Measurements from ENCODE around the gene E2F7. TPM values are rescaled to one million over a fixed set of nuclear protein-coding genes. Genes with fewer than 3 reads are reported as not detected.

The E2F7 gene
- total RNA-seq, 1 donor from 2014 or later = 53.3 TPM

DNA sequence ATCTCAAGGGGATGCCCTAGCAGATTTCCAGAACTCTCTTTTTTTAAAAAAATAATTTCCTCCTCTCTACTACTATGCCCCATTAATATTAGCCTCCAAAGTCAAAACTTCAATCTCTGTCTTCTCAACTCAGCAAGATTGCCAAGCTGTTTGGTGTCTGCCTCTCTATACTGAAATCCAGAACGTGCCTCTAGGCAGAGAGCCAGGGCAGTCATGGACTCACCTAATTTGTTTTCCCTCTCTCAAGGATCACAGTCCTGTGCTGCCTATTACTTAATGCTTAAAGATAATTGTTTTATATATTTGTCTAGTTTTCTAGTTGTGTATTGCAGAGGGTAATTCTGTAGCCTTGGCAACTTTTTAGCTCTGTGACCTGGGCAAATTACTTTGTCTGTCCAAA is 74.7 kb downstream of the E2F7 start:
- no peak overlapping the region for H3K4me3 ChIP-seq (ENCODE audit: low read depth, low read length)
- no peak for TF ChIP-seq CTCF (IDR thresholded peaks at IDR 0.05; ENCODE audit: insufficient read depth, low read length, poor library complexity, severe bottlenecking)
- H3K27me3 ChIP-seq (ENCODE audit: control insufficient read depth, insufficient read depth, low read length) = no peaks in the 10 kb centered on the region
- H3K36me3 ChIP-seq (ENCODE audit: control insufficient read depth, insufficient read depth, low read length) = no peaks in the 10 kb centered on the region
- no peak for DNase-seq (ENCODE audit: low read depth)

- no peaks in the 10 kb centered on the region for H3K36me3 ChIP-seq (ENCODE audit: control insufficient read depth, insufficient read depth, low read length)
- TF ChIP-seq CTCF (IDR thresholded peaks at IDR 0.05; ENCODE audit: insufficient read depth, low read length, poor library complexity, severe bottlenecking) = no peak
- H3K27me3 ChIP-seq (ENCODE audit: control insufficient read depth, insufficient read depth, low read length) = no peaks in the 10 kb centered on the region
- H3K4me3 ChIP-seq (ENCODE audit: low read depth, low read length) = no peak overlapping the region
- no peak for DNase-seq (ENCODE audit: low read depth)
Observed at GRCh38 chr12:76984566-76984965, 80.8 kb downstream of the E2F7 start.

GRCh38 chr12:76983420-76983819 is 81.9 kb downstream of the E2F7 start:
- Histone ChIP-seq H3K36me3 (ENCODE audit: control insufficient read depth, insufficient read depth, low read length) (no peaks in the 10 kb centered on the region), H3K27me3 (ENCODE audit: control insufficient read depth, insufficient read depth, low read length) (no peaks in the 10 kb centered on the region), H3K4me3 (ENCODE audit: low read depth, low read length) (no peak overlapping the region)
- DNase-seq (ENCODE audit: low read depth) = no peak
- no peak for TF ChIP-seq CTCF (IDR thresholded peaks at IDR 0.05; ENCODE audit: insufficient read depth, low read length, poor library complexity, severe bottlenecking)

- Histone ChIP-seq H3K4me3 (ENCODE audit: low read depth, low read length) (no peak overlapping the region), H3K27me3 (ENCODE audit: control insufficient read depth, insufficient read depth, low read length) (no peaks in the 10 kb centered on the region), H3K36me3 (ENCODE audit: control insufficient read depth, insufficient read depth, low read length) (no peaks in the 10 kb centered on the region)
- no peak for TF ChIP-seq CTCF (IDR thresholded peaks at IDR 0.05; ENCODE audit: insufficient read depth, low read length, poor library complexity, severe bottlenecking)
- no peak for DNase-seq (ENCODE audit: low read depth)
Observed at GRCh38 chr12:76980196-76980595, 85.2 kb downstream of the E2F7 start.

DNA sequence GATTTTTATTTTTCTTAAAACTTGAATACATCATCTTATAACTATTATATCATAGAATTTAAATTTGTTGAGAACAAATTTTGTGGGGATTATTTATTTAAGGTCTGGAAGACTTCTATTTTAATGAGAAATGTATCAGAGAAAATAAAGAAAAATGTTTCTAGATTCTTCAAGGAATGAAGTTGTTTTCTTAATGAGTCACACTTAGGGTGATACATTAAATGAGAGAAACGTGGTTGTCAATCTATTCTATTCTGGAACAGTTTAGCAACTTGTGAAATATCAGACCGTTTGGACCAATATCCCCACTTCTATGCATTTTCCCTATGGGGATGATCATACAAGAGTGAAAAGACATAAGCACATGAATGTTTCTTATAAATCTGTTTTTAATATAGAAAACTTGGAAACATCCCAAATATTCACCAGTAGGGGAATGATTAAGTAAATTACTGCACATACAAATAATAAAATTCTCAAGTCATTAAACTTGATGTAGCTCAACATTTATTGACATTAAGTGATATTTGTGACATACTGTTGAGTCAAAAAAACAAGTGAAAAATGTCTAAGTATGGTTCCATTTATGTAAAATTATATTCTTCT is 88.5 kb downstream of the E2F7 start:
- no peaks in the 10 kb centered on the region for H3K27me3 ChIP-seq (ENCODE audit: control insufficient read depth, insufficient read depth, low read length)
- no peaks in the 10 kb centered on the region for H3K36me3 ChIP-seq (ENCODE audit: control insufficient read depth, insufficient read depth, low read length)
- no peak for DNase-seq (ENCODE audit: low read depth)
- no peak overlapping the region for H3K4me3 ChIP-seq (ENCODE audit: low read depth, low read length)
- no peak for TF ChIP-seq CTCF (IDR thresholded peaks at IDR 0.05; ENCODE audit: insufficient read depth, low read length, poor library complexity, severe bottlenecking)

Other genes starting within 250 kb of the E2F7 start
- gene CSRP2, start 186.6 kb downstream of the E2F7 start, total RNA-seq = 37.6 and 52.9 TPM in 2 replicates